PC-3 (cell line): Measurements from ENCODE around the gene UCKL1.

Experiments used
- EZH2 ChIP-seq: fragments of 300-600 bp; sonication (generic); IDR thresholded peaks from one replicate; pipeline ENCODE4 v1.6.1; 2017; ENCODE audit warnings: antibody characterized with exemption, mild to moderate bottlenecking, low read length; ENCODE audit not compliant: unreplicated experiment
- TF ChIP-seq, protein P1 (sequence below): fragments of 300-600 bp; sonication (generic); conservative IDR thresholded peaks from 2 replicates; pipeline ENCODE4 v1.5.1; 2017; ENCODE audit warnings: antibody characterized with exemption, low read depth, mild to moderate bottlenecking, low read length

DNA sequence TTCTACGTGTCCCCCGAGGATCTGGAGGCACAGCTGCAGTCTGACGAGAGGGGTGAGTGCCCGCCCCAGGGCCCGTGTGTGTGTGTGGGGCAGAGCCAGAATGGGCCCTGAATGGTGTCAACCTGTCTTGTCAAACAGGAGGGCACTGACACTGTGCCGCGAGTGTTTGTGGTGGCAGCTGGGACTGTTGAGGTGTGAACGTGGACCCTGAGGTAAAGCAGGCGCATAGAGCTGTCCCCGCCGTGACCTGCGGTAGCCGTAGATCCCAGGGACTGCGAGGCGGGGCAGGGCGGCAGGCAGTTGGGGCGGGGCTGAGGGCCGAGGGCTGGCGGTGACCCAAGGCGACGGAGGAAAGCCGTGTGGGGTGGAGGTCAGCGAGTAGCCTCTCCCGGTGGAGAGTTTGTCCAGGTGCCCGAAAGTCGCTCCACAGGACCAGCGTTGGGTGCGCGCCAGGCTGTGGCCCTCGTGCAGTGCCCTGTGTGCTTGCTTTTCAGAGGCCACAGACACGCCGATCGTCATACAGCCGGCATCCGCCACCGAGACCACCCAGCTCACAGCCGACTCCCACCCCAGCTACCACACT lies 25.2 kb downstream of the UCKL1 start:
- TF ChIP-seq, protein P1, sequence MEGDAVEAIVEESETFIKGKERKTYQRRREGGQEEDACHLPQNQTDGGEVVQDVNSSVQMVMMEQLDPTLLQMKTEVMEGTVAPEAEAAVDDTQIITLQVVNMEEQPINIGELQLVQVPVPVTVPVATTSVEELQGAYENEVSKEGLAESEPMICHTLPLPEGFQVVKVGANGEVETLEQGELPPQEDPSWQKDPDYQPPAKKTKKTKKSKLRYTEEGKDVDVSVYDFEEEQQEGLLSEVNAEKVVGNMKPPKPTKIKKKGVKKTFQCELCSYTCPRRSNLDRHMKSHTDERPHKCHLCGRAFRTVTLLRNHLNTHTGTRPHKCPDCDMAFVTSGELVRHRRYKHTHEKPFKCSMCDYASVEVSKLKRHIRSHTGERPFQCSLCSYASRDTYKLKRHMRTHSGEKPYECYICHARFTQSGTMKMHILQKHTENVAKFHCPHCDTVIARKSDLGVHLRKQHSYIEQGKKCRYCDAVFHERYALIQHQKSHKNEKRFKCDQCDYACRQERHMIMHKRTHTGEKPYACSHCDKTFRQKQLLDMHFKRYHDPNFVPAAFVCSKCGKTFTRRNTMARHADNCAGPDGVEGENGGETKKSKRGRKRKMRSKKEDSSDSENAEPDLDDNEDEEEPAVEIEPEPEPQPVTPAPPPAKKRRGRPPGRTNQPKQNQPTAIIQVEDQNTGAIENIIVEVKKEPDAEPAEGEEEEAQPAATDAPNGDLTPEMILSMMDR: no peak
- TF ChIP-seq EZH2: no peak
